Activated T-cell treated with anti-CD3 and anti-CD28 coated beads, Interleukin-2, amount 50 U/mL, for 72 hours (primary cell): Measurements from ENCODE around the gene LLPH. TPM values are rescaled to one million over a fixed set of nuclear protein-coding genes. Genes with fewer than 3 reads are reported as not detected.
"Not testable (repeated sequence)": the region's sequence is repeated elsewhere in the genome, so short reads cannot be mapped to it uniquely, and the experiment has no call there.

ENCODE experiments used
- ATAC-seq, 2 donors: fragments of 150-1000 bp; cut with Tn5 transposase; replicated peaks in 1 of 2; 2 replicates each; pipeline ENCODE4 v1.10.0; 2021; ENCODE audit warnings: moderate library complexity in 2 of 2, mild to moderate bottlenecking in 1 of 2
- DNase-seq, 2 donors: peaks; one replicate each; pipeline ENCODE4 v3.0.0; 2021 to 2022; ENCODE audit warnings: mixed read lengths in 1 of 2
- H3K27ac Mint-ChIP-seq: one replicate; pipeline ENCODE4 v1.8.0; 2022; ENCODE audit warnings: mild to moderate bottlenecking, moderate library complexity, mixed read lengths
- H3K27me3 Mint-ChIP-seq: one replicate; pipeline ENCODE4 v1.8.0; 2022; ENCODE audit warnings: low read depth, mixed read lengths
- H3K36me3 Mint-ChIP-seq, 2 donors: one replicate each; pipeline ENCODE4 v1.8.0; 2022; ENCODE audit warnings: mixed read lengths in 2 of 2, mild to moderate bottlenecking in 1 of 2; ENCODE audit not compliant: insufficient read depth in 2 of 2
- H3K4me1 Mint-ChIP-seq: one replicate; pipeline ENCODE4 v1.8.0; 2022; ENCODE audit warnings: low read depth, mixed read lengths
- H3K4me3 Mint-ChIP-seq, 2 donors: one replicate each; pipeline ENCODE4 v1.8.0; 2022; ENCODE audit warnings: mild to moderate bottlenecking in 2 of 2, mixed read lengths in 2 of 2, moderate library complexity in 2 of 2
- H3K9me3 Mint-ChIP-seq, 2 donors: one replicate each; pipeline ENCODE4 v1.8.0; 2022; ENCODE audit warnings: mixed read lengths in 2 of 2
- total RNA-seq, 2 donors: library from RNA; stranded (reverse); gene quantifications; one replicate each; pipeline ENCODE4 v1.2.3, GENCODE V29; 2022

The LLPH gene
- total RNA-seq, result 10 to 100 TPM; 22.4 to 23.1 TPM

DNA sequence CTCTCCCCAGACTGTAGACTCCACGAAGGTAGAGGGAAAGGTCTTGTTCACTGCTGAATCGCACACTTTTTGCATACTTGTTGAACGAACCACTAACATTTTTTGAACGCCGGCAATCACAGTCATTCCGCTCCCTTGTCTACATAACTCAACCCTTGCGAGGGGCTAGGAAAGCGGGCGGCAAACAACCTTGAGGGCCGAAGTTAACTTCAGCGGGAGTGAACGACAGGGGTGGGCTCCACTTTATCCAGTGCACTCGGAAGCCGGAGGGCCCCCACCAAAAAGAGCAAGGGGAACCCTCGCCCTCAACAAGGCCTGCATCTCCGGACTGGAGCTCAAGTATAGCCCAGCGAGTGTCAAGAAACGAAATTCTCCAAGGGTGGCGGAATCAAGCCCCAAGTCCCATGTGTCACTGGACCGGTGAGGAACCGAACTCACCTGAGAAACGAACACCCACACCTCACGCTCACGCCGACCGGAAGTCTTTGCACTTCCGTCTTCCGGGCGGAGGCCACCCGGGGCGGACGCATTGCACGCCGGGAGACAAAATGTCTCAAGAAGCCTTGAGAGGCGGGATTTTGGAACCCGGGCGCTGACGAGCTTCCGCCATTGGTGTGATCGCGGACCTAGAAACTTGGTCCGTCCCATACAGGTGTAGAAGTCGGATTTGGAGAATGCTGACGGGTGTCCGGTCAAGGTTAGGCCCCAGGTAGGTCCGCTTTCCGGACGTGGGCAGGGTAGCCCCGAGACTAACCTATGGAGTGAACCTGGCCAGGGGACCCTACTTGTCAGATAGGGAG lies at the start of gene LLPH:
Gene LLPH, minus strand, starts transcription at position 484 of the 800 bp plus-strand sequence. CDS start 1,644 bp downstream, outside the sequence.
- H3K4me1 Mint-ChIP-seq, result peaks cover 57% of the 10 kb centered on the region
- no peaks in the 10 kb centered on the region for H3K9me3 Mint-ChIP-seq
- peak within 1 kb of the TSS; percentile 98 for H3K4me3 Mint-ChIP-seq
- DNase-seq (peak; percentile 91 to 92), ATAC-seq (peak; percentile 97)
- peak within 1 kb of the TSS; percentile 87 for H3K27ac Mint-ChIP-seq
- no peaks in the 10 kb centered on the region for H3K27me3 Mint-ChIP-seq
- H3K36me3 Mint-ChIP-seq, result peaks cover 14 to 33% of the 10 kb centered on the region in 2 donors

DNA sequence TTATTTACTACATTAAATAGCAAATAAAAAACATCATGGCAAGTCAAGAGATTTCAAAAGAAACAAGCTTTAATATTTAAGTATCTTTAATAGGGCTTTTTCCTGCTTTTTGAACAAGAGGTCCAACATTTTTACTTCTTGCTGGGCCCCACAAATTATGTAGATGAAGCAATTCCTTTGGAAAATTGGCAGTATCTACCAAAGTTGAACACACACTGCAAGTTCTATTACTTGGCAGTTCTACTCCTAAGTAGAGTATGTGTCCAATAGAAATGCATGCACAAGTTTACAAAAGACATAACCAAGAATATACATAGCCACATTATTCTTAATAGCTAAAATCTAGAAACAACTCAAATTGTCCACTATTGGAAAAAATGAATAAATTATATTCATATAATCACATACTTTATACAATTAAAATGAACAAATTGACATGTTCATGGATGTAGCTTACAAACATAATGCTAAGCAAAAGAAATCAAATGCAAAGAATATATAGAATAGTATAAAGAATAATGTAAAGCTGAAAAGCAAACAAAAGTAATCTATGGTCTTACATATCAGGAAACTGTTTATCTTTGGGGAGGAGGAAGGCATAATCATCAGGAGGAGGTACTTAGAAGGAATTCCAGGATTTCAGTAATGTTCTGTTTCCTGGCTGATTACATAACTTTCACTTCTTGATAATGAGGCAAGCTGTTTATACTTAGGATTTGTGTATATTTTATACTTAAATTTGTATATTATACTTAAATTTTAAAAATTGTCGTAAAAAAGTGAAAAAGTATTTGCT lies 45.8 kb upstream of the LLPH start:
- no peak for ATAC-seq
- Mint-ChIP-seq H3K36me3 (no peaks in the 10 kb centered on the region), H3K4me1 (no peaks in the 10 kb centered on the region), H3K27ac (no peak overlapping the region), H3K4me3 (no peak overlapping the region), H3K27me3 (peaks cover 18% of the 10 kb centered on the region), H3K9me3 (no peaks in the 10 kb centered on the region)
- DNase-seq, result no peak

DNA sequence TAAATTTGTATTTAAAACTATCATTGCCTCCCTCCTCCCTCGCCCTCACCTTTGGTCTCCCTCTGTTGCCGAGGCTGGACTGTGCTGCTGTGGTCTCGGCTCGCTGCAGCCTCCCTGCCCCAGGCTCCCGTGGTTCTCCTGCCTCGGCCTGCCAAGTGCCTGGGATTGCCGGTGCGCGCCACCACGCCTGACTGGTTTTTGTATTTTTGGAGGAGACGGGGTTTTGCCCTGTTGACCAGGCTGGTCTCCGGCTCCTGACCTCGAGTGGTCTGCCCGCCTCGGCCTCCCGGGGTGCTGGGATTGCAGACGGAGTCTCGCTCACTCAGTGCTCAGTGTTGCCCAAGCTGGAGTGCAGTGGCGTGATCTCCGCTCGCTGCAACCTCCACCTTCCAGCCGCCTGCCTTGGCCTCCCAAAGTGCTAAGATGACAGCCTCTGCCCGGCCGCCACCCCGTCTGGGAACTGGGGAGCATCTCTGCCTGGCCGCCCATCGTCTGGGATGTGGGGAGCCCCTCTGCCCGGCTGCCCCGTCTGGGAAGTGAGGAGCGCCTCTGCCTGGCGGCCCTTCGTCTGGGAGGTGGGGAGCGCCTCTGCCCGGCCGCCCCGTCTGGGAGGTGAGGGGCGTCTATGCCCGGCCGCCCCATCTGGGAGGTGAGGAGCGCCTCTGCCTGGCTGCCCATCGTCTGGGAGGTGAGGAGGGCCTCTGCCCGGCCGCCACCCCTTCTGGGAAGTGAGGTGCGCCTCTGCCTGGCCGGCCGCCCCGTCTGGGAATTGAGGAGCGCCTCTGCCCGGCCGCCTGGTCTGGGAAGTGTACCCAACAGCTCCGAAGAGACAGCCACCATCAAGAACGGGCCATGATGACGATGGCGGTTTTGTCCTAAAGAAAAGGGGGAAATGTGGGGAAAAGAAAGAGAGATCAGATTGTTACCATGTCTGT lies 44.1 kb upstream of the LLPH start:
- not testable (repeated sequence) for DNase-seq, H3K27ac Mint-ChIP-seq, H3K4me1 Mint-ChIP-seq, H3K36me3 Mint-ChIP-seq, H3K9me3 Mint-ChIP-seq, H3K4me3 Mint-ChIP-seq, ATAC-seq
- H3K27me3 Mint-ChIP-seq, result peaks cover 18% of the 10 kb centered on the region

DNA sequence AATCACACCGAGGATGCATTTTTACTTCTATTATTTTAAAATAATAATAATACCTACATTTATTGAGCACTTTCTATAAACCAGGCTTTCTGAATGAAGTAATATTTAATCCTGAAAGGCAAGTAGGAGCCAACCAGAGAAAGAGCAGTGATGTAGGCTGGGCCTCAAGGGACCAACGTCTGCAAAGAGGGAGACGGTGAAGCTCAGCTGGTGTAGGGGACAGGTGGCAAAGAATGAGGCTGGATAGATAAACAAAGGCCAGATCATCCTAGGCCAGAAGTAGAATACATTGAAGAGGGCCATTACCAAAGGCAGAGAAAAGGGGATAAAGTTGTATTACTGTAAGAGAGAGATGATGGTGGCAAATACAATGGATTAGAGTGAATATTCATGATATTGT lies 40.1 kb upstream of the LLPH start:
- Mint-ChIP-seq H3K36me3 (peaks cover 17 to 23% of the 10 kb centered on the region in 2 donors), H3K9me3 (no peaks in the 10 kb centered on the region), H3K27ac (peak overlapping the region; percentile 97), H3K4me3 (peak overlapping the region; percentile 90 to 99), H3K4me1 (peaks cover 40% of the 10 kb centered on the region), H3K27me3 (no peaks in the 10 kb centered on the region)
- DNase-seq (no peak), ATAC-seq (no peak)

DNA sequence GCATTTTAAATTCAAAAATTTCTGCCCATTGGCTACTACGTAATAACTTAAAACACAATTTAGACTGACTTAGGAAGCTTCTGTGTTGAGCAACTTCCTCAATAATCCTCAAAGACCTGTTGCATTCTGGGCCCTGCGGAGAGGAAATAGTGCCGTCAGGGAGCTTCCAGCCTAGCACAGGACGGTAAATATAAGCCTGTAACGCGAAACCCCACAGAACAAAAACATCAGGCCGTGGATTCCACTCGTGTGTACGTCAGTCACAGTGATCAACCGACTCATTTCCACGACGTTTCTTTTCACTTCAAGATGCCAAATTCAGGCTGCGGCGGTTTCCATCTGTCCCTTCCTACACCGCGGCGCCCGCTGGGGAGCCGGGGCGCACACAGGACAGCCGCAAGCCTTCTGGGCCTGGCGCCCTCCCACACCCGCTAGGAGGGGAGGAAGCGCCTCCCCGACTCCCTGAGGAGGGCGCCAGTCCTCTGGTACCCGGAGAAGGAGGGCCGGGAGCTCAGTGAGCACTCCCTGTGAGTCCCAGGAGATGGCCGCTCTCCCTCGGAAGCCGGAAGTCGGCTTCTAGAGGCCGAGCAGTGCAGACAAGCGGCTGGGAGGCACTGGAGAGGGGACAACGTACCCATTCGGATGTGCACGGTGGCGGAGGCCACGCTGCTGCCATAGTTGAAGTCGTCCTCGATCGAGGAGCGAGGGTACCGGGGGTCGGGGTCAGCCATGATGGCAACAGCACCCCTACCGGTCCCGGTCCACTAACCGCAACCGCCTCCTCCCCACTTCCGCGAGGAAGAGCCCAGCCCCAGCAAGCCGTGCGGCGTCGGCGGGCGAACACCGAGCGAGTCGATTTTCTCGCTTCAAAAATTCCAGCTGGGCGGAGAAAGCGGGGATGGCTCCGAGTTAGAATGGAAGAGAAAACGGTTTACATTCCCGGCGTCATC lies 38.9 kb upstream of the LLPH start, which contains the start of gene TMBIM4:
Gene TMBIM4, minus strand, starts transcription at position 776 of the 950 bp plus-strand sequence. Its CDS starts 45 bp downstream, at position 731.
- Mint-ChIP-seq H3K27ac (peak within 1 kb of the TSS; percentile 97), H3K4me3 (peak within 1 kb of the TSS; percentile 90 to 99), H3K9me3 (peaks cover 2 to 3% of the 10 kb centered on the region in 2 donors), H3K4me1 (peaks cover 46% of the 10 kb centered on the region), H3K27me3 (no peaks in the 10 kb centered on the region), H3K36me3 (peaks cover 23 to 34% of the 10 kb centered on the region in 2 donors)
- ATAC-seq, result peak; percentile 87 to 91
- peak; percentile 86 to 88 for DNase-seq

DNA sequence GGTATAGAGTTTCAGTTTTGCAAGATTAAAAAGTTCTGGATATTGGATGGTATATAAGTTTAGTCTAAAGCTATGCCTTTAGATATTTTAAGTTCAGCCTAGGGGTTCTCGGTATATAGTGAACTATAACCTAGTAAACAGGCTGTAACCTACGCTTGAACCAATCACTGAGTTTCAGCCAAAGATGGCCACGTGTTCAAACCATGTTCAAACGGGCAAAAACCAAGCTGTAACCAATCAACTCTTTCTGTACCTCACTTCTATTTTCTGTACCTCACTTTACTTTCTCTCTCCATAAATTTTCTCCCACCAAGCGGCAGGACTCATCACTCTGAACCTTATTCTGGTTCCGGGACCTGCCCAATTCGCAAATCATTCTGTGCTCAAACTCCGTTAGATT lies 37.9 kb upstream of the LLPH start:
- H3K36me3 Mint-ChIP-seq, result peaks cover 28 to 39% of the 10 kb centered on the region in 2 donors
- H3K27me3 Mint-ChIP-seq, result no peaks in the 10 kb centered on the region
- H3K27ac Mint-ChIP-seq, result peak overlapping the region; percentile 97
- DNase-seq (no peak), ATAC-seq (no peak)
- H3K4me1 Mint-ChIP-seq, result peaks cover 53% of the 10 kb centered on the region
- peak overlapping the region; percentile 90 to 99 for H3K4me3 Mint-ChIP-seq
- H3K9me3 Mint-ChIP-seq, result peaks cover 4 to 5% of the 10 kb centered on the region in 2 donors

DNA sequence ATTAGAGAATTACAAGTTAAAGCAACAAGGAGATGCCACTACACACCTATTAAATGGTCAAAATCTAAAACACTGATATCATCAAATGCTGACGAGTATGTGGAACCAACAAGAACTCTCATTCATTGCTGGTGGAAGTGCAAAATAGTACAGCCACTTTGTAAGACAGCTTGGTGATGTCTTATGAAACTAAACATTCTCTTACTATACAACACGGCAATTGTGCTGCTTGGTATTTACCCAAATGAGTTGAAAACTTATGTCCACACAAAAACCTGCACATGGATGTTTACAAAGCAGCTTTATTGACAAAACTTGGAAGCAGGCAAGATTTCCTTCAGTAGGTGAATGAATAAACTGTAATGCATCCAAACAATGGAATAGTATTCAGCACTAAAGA lies 36.0 kb upstream of the LLPH start:
- Mint-ChIP-seq H3K36me3 (peaks cover 31 to 48% of the 10 kb centered on the region in 2 donors), H3K27me3 (no peaks in the 10 kb centered on the region), H3K27ac (peak overlapping the region; percentile 42), H3K4me1 (peaks cover 62% of the 10 kb centered on the region), H3K4me3 (peak overlapping the region in 1 of 2 donors; percentile 99), H3K9me3 (peaks cover 4 to 5% of the 10 kb centered on the region in 2 donors)
- ATAC-seq (no peak), DNase-seq (no peak)

DNA sequence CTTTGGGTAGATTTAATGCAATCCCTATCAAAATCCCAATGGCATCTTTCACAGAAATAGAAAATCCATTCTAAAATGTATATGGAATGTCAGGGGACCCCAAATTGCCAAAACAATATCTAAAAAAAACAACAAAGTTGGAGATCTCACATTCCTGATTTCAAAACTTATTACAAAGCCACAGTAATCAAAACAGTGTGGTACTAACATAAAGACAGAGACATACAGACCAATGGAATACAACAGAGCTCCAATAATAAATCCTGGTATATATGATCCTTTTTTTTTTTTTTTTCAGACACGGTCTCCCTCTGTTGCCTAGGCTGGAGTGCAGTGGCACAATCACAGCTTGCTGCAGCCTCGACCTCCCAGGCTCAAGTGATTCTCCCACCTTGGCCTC lies 34.6 kb upstream of the LLPH start:
- no peak overlapping the region for H3K4me3 Mint-ChIP-seq
- DNase-seq, result no peak
- ATAC-seq, result no peak
- H3K4me1 Mint-ChIP-seq, result peaks cover 54% of the 10 kb centered on the region
- no peak overlapping the region for H3K27ac Mint-ChIP-seq
- no peaks in the 10 kb centered on the region for H3K27me3 Mint-ChIP-seq
- peaks cover 29 to 50% of the 10 kb centered on the region in 2 donors for H3K36me3 Mint-ChIP-seq
- peaks cover 4 to 5% of the 10 kb centered on the region in 2 donors for H3K9me3 Mint-ChIP-seq

DNA sequence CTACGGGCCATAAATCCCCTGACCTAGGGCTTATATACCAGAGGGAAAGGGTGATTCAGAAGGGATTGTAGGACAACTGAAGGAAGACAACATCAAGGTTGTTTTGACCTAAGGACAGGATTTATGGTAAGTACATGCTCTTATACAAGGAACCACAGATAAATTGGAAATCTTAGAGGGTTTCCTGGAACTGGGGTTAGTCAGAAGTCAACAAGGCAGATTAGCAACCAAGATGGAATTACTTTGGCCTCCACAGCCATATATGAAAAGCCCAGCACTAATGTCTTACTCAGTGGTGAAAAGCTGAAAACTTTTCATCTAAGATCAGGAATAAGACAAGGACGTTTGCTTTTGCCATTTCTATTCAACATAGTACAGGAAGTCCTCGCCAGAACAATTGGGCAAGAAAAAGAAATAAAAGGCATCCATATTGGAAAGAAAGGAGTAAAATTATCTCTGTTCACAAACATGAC lies 33.8 kb upstream of the LLPH start:
- peak overlapping the region; percentile 85 for H3K27ac Mint-ChIP-seq
- peaks cover 59% of the 10 kb centered on the region for H3K4me1 Mint-ChIP-seq
- ATAC-seq, result no peak
- H3K36me3 Mint-ChIP-seq, result peaks cover 30 to 53% of the 10 kb centered on the region in 2 donors
- peaks cover 4 to 6% of the 10 kb centered on the region in 2 donors for H3K9me3 Mint-ChIP-seq
- H3K27me3 Mint-ChIP-seq, result no peaks in the 10 kb centered on the region
- peak overlapping the region in 1 of 2 donors; percentile 62 for H3K4me3 Mint-ChIP-seq
- no peak for DNase-seq

DNA sequence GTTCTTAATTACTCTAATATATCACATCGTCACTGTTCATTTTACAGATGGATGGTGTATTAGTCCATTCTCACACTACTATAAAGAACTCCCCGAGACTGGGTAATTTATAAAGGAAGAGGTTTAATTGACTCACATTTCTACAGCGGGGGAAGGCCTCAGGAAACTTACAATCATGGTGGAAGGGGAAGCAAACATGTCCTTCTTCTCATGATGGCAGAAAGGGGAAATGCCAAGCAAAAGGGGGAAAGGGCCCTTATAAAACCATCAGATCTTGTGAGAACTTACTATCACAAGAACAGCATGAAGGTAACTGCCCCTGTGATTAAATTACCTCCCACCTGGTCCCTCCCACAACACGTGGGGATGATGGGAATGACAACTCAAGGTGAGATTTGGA lies 32.7 kb upstream of the LLPH start:
- no peaks in the 10 kb centered on the region for H3K27me3 Mint-ChIP-seq
- no peak for DNase-seq
- no peak overlapping the region for H3K4me3 Mint-ChIP-seq
- ATAC-seq, result no peak
- H3K36me3 Mint-ChIP-seq, result peaks cover 22 to 53% of the 10 kb centered on the region in 2 donors
- peaks cover 50% of the 10 kb centered on the region for H3K4me1 Mint-ChIP-seq
- H3K9me3 Mint-ChIP-seq, result peaks cover 4 to 6% of the 10 kb centered on the region in 2 donors
- peak overlapping the region; percentile 27 for H3K27ac Mint-ChIP-seq

DNA sequence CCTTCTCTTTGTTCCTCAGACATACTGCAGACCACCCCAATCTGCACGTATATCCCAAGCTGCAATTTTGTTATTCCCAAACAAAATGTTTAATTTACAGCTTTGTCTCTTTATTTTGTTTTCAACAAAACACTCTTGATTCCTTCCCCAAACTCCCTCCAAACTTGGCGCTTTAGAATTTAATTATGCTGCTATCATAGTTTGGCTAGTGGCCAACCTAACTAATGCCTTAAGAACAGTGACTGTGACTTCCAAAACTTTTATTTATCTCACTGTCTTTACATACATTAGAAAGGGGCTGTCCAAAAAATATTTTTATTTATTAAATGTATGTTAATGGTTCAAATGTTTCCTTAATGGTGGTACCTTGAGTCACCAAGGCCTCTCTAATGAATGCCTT lies 32.2 kb upstream of the LLPH start:
- Mint-ChIP-seq H3K4me3 (no peak overlapping the region), H3K36me3 (peaks cover 22 to 53% of the 10 kb centered on the region in 2 donors), H3K27ac (no peak overlapping the region), H3K4me1 (peaks cover 47% of the 10 kb centered on the region), H3K27me3 (no peaks in the 10 kb centered on the region), H3K9me3 (peaks cover 4 to 6% of the 10 kb centered on the region in 2 donors)
- DNase-seq (no peak), ATAC-seq (no peak)
